BJ (cell line): ENCODE results near the gene PRSS27. TPM values are rescaled to one million over a fixed set of nuclear protein-coding genes. Genes with fewer than 3 reads are reported as not detected.

Experiments used
- CTCF ChIA-PET: fragments of 350-600 bp; formaldehyde crosslinking; extraction: SDS; loops from one replicate; lab custom pipeline; 2021; ENCODE audit warnings: antibody characterized with exemption, inconsistent platforms; lab: Yijun Ruan, JAX
- POLR2A ChIA-PET: fragments of 300-600 bp; sonication (Branson Sonifier 250); formaldehyde crosslinking; extraction: SDS; loops from one replicate; lab custom pipeline; 2021; ENCODE audit warnings: antibody characterized with exemption; lab: Charles Lee
- DNase-seq: peaks from one replicate; pipeline ENCODE4 v3.0.0-alpha.2; 2011; ENCODE audit warnings: low read depth
- H3K27me3 ChIP-seq: 2 replicates; pipeline ENCODE4 v1.6.0; 2011; ENCODE audit warnings: low read length; ENCODE audit not compliant: control insufficient read depth, insufficient read depth
- H3K36me3 ChIP-seq: 2 replicates; pipeline ENCODE4 v1.5.1; 2011; ENCODE audit warnings: low read length; ENCODE audit not compliant: control insufficient read depth, insufficient read depth
- H3K4me3 ChIP-seq: 2 replicates; pipeline ENCODE4 v1.5.1; 2011; ENCODE audit warnings: low read depth, mild to moderate bottlenecking, control low read depth, low read length
- polyA plus RNA-seq: library from polyadenylated mRNA; depleted of rRNA; stranded (reverse); fragments of >200 nt; gene quantifications from 2 replicates; pipeline ENCODE4 v1.2.3, GENCODE V29; 2011
- TF ChIP-seq, protein P1 (sequence below): IDR thresholded peaks from 2 replicates; pipeline ENCODE4 v1.5.1; 2011; ENCODE audit warnings: low read depth, mild to moderate bottlenecking, control low read depth, inconsistent platforms, low read length, moderate library complexity; ENCODE audit not compliant: insufficient read depth

The PRSS27 gene
- polyA plus RNA-seq, 1 experiment: 0.97 TPM

DNA sequence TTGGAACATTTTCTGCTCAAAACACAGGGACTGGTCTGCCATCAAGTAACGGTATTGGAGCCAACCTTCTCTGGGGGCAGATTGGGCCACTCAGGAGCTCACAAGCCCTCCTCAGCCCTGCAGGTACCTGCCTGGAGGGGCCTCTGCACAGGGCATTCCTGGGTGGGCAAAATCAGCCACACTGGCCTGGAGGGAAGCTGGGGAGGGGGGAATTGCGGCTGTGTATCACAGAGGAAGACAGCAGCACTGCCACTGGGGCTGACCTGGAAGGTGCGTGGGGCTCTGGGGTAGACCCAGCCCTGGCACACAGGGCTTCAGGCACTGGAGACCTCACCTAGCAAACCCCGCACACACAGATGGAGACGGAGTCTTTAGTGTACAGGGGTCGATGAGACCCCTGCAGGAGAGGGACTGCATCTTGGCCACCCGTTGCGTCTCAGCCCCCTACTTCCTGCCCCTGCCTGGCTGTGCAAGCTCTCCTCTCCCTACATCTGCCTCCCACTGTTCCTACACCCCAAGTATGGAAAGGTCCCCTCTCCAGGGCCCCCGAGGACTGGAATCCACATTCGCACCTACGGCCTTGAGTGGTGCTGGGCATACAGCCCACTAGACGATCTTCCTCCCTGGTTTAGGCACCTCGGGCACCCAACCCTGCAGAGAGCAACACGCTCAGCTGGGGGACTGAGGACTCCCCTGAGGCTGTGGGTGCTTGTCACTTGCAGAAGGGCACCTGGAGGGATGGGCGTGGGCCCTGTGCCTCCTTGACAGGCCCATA is 25.3 kb upstream of the PRSS27 start:
- POLR2A ChIA-PET: no interaction called here
- CTCF ChIA-PET: interaction anchor here (1.4 to 1.6 kb wide), 2 partner anchors 15 to 123 kb away, joined by 3 to 4 read pairs; no protein-coding TSS in a partner anchor
- Histone ChIP-seq H3K4me3 (no peak overlapping the region), H3K27me3 (no peaks in the 10 kb centered on the region), H3K36me3 (no peaks in the 10 kb centered on the region)
- TF ChIP-seq, protein P1, sequence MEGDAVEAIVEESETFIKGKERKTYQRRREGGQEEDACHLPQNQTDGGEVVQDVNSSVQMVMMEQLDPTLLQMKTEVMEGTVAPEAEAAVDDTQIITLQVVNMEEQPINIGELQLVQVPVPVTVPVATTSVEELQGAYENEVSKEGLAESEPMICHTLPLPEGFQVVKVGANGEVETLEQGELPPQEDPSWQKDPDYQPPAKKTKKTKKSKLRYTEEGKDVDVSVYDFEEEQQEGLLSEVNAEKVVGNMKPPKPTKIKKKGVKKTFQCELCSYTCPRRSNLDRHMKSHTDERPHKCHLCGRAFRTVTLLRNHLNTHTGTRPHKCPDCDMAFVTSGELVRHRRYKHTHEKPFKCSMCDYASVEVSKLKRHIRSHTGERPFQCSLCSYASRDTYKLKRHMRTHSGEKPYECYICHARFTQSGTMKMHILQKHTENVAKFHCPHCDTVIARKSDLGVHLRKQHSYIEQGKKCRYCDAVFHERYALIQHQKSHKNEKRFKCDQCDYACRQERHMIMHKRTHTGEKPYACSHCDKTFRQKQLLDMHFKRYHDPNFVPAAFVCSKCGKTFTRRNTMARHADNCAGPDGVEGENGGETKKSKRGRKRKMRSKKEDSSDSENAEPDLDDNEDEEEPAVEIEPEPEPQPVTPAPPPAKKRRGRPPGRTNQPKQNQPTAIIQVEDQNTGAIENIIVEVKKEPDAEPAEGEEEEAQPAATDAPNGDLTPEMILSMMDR: no peak
- DNase-seq: no peak

DNA sequence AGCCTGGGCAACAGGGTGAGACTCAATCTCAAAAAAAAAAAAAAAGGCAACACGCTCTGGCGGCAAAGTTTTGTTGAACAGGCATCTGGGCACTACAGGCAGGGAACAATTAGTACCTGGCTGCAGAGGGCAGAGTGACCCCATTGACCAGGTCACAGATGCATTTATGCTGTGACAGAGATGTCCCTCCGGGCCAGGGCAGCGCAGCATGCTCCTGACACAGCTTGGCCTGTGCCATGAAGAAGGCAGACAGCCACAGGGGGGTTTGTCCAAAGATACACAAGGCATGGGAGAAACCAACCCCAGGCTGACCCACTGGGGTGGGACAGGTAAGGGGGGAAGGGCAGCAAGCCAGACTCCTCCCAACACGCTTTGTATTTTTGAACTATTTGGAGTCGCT is 24.7 kb upstream of the PRSS27 start:
- H3K4me3 ChIP-seq: no peak overlapping the region
- POLR2A ChIA-PET: no interaction called here
- TF ChIP-seq, protein P1: no peak
- H3K36me3 ChIP-seq: no peaks in the 10 kb centered on the region
- no peaks in the 10 kb centered on the region for H3K27me3 ChIP-seq
- no peak for DNase-seq
- CTCF ChIA-PET: interaction anchor here (1.6 kb wide), 1 partner anchor 14 kb away, joined by 4 read pairs; no protein-coding TSS in a partner anchor

DNA sequence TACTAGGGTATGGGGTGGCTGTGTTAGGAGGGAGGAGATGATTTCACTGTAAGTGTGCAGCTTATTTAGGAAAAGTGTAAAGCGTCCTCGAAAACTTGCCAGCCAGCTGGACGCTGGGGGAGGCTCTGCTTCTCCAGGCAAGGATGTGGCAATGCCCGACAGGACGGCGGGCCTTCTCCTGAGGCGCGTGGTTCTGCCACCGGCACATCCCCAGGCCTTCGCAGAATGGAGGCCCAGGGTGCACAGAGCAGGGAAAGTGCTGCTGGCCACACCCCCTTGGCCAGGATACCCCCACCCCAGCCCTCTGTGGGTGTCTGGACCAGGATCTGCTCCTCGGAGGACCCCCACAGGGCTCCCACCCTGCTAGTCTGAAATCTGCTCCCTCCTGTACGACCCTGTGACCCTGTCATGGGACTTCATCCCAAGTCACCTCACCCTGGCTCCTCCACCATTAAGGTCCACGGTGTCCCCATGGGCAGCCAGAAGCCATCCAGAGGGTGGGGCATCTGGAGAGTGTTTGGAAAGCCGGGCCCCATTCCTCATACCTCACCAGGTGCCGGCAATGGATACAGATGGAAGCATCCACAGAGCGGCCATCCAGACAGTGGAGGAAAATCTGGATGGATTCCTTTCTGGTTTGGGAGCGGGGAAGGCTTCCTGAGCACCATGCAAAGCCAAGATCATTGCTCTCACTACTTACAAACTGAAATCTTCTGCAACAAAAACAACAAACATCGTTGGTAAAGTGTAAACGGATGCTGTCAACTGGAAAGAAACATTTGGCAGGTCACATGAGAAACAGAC is 23.2 kb upstream of the PRSS27 start:
- TF ChIP-seq, protein P1: no peak
- no peak overlapping the region for H3K4me3 ChIP-seq
- POLR2A ChIA-PET: no interaction called here
- no peaks in the 10 kb centered on the region for H3K36me3 ChIP-seq
- DNase-seq: no peak
- H3K27me3 ChIP-seq: no peaks in the 10 kb centered on the region
- CTCF ChIA-PET: no interaction called here

DNA sequence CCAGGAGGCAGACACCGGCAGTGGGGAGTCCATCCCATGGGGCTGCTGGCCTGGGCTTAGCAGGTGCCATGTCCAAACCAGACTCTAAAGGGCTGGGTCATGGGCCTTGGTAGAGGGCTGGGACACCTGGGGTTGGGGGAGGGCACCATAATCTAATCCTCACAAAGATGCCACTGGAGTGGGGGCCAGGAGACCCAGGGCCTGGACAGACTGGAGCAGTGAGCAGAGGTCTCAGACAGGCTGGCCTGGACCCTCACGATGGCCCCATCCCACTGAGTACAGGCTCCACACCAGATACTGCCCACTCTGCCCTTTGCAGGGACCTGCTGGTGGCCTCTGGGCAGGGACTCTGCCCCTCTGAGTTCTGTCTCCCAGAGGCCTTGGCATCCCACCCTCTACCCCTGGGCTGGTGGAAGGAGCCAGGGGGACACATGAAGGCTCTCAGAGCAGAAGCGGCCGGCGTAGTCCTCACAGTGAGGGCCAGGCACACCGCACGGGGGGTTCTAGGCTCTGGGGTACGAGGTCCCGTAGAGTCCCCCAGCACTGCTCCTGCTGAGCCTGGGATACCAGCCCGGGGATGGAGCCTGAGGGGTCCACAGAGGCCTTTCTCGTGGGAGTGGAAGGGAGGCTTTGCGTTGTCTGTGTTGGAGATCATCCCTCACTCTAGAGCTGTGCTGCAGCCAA is 22.4 kb upstream of the PRSS27 start:
- Histone ChIP-seq H3K36me3 (no peaks in the 10 kb centered on the region), H3K27me3 (no peaks in the 10 kb centered on the region), H3K4me3 (no peak overlapping the region)
- TF ChIP-seq, protein P1: no peak
- DNase-seq: no peak
- CTCF ChIA-PET: no interaction called here
- POLR2A ChIA-PET: no interaction called here
